Astrocyte of the hippocampus (primary cell): ENCODE data around the gene ME3.

ENCODE experiments used
- DNase-seq: peaks from one replicate; pipeline ENCODE4 v3.0.0; 2011; ENCODE audit warnings: low read depth, low spot score

The ME3 gene

GRCh38 chr11:86672007-86672621 lies at the start of gene ME3:
Gene ME3, minus strand, starts transcription at chr11:86672616.
- peak; percentile 74 for DNase-seq

DNA sequence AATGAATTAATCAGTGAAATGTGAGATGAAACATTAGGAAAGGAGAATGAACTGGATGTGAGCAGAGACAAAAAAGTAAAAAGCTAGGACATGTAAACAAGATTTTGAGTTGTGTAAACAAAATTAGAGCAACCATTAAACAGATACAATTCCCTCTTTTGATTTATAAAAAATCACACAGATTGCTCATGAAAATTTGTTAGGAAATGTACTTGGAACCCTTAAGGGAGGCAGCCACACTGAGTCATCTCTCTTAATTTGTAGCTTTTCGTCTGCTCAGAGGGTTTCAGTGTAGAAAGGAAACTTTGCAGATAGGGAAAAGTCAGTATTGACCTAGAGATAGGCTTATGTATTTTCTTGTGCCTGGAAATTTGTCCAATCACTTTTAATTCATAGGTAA lies 49.6 kb upstream of the ME3 start:
- peak; percentile 50 for DNase-seq

GRCh38 chr11:86720546-86720945 lies 48.1 kb upstream of the ME3 start:
- no peak for DNase-seq

DNA sequence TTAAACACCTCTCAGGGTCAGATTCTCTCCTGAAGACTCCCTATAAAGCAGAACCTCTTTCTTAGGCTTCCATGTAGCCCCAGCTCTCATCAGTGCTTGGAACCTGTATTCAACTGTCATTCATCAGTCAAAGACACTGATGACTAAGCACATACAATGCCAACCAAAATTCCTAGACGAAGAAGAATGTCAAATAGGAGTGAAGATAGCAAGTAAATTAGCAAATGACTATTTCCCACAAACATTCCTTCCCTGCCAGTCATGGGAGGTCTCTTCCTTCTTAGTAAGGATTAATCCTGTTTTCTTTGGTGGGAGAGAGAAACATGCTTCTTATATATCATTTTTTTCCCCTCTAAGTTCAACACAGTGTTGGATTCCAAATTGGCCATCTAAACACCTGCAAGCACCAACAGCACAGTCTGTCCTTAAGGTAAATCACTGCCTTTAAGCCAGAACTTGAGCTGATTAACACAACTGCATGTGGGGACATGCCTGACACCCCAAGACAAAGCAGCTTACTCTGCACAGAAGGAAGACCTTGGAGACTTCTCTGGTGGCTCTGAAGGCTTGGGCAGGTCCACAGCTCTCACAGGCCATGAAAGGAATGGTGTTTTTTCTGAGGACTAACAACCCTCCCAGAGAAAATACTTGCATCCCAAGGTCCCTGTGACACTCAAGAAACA lies 47.5 kb upstream of the ME3 start:
- peak; percentile 91 for DNase-seq

DNA sequence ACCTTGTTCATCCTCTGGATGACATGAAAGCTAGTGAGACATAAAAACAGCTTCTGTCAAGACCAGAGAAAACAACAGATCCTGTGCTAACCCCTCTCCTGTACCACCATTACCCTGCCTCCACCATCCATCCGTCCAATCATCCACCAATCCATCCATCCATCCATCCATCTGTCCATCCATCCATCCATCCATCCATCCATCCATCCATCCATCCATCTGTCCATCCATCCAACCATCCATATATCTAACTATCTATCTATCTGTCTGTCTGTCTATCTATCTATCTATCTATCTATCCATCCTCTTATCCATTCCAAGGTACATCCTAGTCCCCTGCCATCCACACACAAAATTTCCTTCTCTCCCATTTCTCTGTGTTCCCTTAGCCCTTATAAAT lies 46.6 kb upstream of the ME3 start:
- DNase-seq, result no peak

DNA sequence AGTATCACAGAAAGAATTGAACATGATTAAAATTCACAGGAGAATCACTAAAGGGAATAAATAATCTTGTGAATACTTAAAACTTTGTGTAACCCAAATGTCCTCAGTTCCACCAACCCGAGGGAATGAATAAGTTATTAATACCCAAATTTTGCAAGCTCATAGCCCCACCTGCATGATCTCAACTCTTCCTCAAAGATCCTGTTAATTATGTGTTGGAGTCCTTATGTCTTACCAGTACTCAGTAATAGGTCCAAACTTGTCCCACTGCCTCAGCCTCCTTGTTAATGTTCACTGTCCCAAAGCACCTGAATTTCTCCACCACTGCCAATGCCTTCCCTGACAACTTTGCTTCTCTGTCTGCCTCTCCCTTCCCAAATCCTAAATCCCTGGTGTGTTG lies 46.1 kb upstream of the ME3 start:
- DNase-seq, result no peak

DNA sequence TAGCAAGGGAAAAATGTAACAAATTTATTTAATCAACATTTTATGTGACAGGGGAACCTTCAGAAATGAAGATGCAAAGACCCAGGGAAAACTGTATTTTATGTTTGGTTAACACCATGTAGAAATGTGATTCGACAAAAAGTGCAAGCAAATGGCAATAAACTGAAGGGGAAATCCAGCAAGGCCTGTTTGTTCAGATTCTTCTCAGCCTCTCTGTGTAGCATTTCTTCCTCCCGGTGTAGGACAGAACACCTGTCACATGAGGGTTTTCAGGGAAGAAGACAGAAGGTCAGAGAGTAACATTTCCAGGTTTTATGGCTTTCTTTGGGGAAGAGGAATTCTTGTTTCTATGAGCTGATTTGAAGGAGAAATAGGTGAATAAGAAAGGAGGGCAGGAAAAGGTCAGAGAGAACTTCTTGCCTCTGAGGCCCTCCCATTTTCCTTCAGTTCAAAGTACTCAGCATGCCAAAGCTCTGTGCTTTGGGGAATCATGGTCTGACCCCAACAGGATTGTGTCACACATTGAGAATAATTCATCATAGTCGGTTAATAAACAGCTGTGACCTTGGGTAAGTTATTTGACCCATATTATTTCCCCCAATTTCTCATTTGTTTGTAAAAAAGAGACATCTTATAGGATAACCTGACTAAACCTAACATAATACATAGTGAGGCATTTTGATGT lies 45.5 kb upstream of the ME3 start:
- DNase-seq, result no peak

DNA sequence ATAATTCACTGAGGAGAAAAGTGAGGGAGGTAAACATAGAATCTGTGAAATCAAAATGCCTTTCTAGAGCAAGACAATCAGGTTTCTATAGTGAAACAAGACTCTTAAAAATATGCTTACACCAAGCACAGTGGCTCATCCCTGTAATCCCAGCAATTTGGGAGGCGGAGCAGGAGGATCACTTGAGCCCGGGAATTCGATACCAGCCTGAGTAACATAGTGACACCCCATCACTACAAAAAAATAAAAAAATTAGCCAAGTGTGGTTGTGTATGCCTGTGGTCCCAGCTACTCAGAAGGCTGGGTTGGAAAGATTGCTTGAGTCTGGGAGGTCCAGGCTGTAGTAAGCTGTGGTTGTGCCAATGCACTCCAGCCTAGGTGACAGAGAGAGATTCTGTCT lies 43.2 kb upstream of the ME3 start:
- no peak for DNase-seq

DNA sequence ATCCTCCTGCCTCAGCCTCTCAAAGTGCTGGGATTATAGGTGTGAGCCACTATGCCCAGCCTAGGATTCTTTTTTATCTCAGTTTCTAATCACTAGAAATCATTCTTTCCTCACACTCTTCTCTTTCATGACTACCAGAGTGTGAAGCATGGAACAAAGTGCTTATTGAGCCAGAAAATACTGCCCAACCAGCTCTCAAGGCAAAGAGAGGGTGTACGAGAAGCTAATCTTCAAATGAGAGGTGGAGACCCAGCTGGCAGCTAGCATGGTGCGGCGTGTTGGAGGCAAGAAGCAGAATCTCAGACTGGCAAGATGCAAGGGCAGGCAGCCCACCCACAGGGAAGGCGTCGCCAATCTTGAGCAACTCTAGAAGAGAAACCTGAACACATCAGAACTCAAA lies 41.1 kb upstream of the ME3 start:
- DNase-seq, result no peak

DNA sequence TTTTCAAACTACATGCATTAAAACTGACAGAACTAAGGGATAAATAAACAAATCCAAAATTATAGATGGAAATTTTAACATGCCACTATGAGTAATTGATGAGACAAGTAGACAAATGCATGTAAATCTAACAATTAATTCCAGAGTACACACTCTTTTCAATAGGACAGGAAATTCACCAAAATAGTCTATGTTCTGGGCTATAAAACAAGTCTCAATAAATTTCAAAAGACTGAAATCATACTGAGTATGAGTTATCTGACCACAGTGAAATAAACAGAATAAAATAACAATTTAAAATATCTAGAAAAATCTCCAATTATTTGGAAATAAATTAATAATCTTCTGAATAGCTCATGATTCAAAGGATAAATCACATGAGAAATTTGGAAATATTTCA lies 38.5 kb upstream of the ME3 start:
- DNase-seq, result no peak

DNA sequence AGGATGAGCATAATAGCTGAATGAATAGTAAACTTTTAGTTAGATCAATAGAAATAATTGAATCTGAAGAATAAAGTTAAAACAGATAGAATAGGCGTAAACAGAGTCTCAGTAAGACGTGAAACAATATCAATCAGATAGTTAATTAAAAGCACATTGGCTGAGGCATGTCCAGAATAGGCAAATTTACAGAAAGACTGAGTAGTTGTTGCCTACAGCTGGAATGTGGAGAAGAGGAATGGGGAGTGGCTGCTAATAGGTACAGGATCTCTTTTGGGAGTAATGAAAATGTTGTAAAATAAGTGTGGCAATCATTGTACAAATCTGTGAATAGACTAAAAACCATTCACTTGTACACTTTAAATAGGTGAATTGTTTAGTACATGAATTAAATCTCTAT lies 36.3 kb upstream of the ME3 start:
- DNase-seq, result no peak

DNA sequence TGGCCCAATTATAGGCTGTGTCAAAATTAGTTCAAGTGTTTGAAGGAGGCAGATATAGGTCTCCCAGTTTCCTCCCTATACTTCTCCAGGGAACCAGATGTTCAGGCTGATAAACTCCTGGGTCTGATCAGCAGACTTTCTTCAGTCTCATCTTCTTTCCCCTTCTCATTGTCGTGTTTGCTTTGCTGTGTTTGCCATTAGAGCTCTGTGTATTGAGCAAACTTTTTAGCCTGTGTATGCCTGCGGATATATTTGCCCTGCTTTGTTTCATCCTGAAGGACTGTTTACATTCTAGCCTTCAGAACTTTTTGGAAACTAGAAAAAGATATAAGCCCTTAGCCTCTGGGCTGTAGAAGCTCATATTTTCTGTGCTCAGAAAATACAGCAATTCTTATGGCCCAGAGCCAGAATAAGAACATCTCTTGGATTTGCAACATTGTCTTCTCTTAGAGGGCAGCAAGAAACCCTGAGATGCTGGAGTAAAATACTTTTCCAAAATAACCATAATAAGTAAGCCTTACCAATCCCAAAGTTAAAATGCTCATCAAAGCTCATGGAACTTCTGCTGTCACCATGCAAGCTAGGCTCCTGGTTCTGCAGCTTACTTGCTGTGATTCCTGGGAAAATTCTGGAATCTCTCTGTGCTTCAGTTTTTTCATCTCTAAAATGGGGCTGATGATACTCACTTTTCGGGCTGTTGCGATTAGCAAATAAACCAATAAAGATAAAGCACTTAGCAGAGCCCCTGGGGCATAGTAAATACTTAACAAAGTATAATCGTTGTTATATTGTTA lies 34.1 kb upstream of the ME3 start:
- no peak for DNase-seq

DNA sequence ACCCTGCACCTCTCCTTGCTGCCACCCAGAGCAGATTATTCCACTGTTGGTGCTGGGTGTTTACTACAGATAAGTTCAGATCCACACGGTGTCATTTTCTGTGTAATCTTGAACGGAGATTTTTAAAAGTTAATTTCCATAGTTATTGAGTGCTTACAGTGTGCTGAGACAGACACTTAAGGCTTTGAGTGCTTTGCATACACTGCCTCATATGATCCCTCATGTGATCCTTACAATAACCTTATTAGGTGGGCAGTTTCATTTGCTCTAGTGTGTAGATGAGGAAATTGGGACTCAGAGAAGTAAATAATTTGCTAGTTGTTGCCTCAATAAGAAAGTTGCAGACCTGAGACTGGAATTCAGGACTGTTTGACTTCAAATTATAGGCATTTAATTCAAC lies 32.3 kb upstream of the ME3 start:
- DNase-seq, result no peak

DNA sequence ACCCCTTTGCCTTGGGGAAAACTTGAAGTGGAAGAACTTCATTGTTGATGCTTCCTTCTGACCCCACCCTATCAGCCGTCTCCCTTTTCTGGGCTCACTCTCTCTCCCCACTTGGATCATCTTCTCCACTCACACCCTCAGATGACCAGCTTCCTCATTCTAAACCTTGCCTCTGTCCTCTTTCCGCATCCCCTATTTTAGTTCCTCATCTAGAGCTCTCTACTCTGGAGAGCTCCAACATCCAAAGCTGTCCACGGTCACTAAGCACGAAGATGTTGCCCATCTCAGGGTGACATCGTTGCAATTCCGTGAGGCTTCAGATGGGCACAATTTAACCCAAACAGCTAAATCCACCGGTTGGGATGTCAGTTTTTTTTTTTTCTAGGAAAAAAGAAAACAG lies 31.6 kb upstream of the ME3 start:
- DNase-seq, result no peak

DNA sequence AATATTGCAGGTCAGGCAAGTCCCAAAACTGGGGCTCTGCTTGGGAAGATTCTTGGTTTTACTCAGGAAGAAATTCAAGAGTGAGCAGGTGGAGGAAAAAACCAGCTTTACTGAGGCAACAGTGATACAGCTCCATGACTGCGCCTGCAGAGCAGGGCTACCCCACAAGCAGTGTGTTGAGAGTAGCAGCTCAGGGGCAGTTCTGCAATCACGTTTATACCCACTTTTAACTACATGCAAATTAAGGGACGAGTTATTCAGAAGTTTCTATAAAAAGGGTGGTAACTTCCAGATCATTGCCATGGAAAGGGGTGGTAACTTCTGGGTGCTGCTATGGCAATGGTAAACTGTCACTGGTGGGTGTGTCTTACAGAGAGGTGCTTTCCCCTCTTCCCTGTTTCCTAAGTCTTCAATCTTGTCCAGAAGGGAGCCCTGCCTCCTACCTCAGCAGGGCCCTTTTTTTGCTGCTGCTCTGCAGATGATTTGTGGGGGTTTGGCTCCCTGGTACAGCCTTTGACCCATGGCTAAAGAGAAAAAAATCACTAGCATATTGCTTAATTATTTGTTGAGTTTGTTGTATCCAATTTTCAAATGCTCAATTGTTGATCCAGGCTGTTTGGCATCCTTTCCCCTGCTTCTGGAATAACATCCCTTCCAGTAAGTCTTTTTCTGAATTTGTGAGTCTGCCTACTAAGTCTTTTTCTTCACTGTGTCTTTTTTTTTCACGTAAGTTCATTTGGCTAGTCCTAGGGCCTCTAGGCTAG lies 30.0 kb upstream of the ME3 start:
- DNase-seq, result no peak

DNA sequence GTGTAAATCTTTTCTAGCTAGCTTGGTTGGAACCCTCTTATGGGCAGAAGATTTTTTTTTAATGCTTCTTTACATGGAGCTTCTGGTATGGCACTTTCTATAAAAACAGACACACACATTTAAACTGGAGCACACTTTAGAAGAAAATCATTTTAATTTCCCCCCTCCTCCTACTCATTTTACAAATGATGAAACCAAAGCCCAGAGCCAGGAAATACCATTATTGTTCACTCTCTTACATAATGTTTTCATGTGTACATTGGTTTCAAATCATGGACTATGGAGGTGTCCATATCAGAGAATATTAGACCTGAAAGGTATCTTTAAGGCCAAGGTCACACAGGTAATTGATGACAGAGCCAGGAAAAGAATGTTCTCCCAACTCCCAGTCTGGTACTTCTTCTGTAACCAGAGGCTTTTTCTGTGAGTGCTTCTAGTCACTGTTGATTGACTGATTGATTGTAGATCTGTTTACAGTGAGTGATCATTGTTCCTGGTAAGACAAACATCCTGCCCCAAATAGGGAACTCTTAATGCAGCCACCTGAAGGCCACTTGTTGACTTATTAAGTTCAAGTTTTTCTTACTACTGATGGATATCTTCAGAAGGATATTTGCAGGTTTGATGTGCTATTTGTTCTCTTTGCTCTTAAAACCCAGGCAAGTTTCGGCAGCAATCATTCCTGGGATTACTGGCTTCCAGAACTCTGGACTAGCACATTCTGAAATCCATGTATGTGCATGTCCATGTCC lies 26.8 kb upstream of the ME3 start:
- no peak for DNase-seq

- no peak for DNase-seq
Observed at GRCh38 chr11:86698639-86699038, 26.2 kb upstream of the ME3 start.

GRCh38 chr11:86696451-86696850 lies 24.0 kb upstream of the ME3 start:
- DNase-seq, result peak; percentile 32

GRCh38 chr11:86696004-86696403 lies 23.6 kb upstream of the ME3 start:
- DNase-seq, result peak; percentile 90

GRCh38 chr11:86695373-86695772 lies 23.0 kb upstream of the ME3 start:
- no peak for DNase-seq

- DNase-seq, result no peak
Observed at GRCh38 chr11:86693518-86693917, 21.1 kb upstream of the ME3 start.
